A673 (cell line): ENCODE measurements around the gene HOXB3. TPM values are rescaled to one million over a fixed set of nuclear protein-coding genes. Genes with fewer than 3 reads are reported as not detected.

Experiments
- BruUV-seq: library from RNA; stranded (reverse); fragments of 400-500 nt; replicated peaks from 2 replicates; lab custom pipeline; 2021; lab: Mats Ljungman, UMichigan
- CTCF ChIA-PET: fragments of 300-600 bp; sonication (Branson Sonifier 250); formaldehyde crosslinking; loops from one replicate; lab custom pipeline; 2022; ENCODE audit warnings: antibody characterized with exemption; lab: Charles Lee
- POLR2A ChIA-PET: fragments of 300-600 bp; sonication (Branson Sonifier 250); formaldehyde crosslinking; loops from one replicate; lab custom pipeline; 2022; ENCODE audit warnings: antibody characterized with exemption; ENCODE audit not compliant: low non-redundant PET; lab: Charles Lee
- DNase-seq: peaks from one replicate; pipeline ENCODE4 v3.0.0-alpha.2; 2015; ENCODE audit warnings: low spot score
- H3K27ac ChIP-seq: fragments of 200-600 bp; sonication (generic); 2 replicates; pipeline ENCODE4 v1.5.1; 2016; ENCODE audit warnings: mixed run types, low read depth, mild to moderate bottlenecking, mixed read lengths, antibody characterized with exemption, low read length; ENCODE audit not compliant: poor library complexity, severe bottlenecking
- H3K27me3 ChIP-seq: fragments of 200-600 bp; sonication (generic); replicated peaks from 2 replicates; pipeline ENCODE4 v1.6.1; 2017; ENCODE audit warnings: mixed run types, low read depth, mild to moderate bottlenecking, mixed read lengths, antibody characterized with exemption, low read length; ENCODE audit not compliant: insufficient read depth, poor library complexity
- H3K36me3 ChIP-seq: fragments of 200-600 bp; sonication (generic); 2 replicates; pipeline ENCODE4 v1.6.1; 2016; ENCODE audit warnings: mixed run types, mild to moderate bottlenecking, mixed read lengths, antibody characterized with exemption, low read length; ENCODE audit not compliant: insufficient read depth, poor library complexity, severe bottlenecking
- H3K4me1 ChIP-seq: fragments of 200-600 bp; sonication (generic); 2 replicates; pipeline ENCODE4 v1.6.1; 2017; ENCODE audit warnings: mixed run types, mild to moderate bottlenecking, mixed read lengths, antibody characterized with exemption, low read length; ENCODE audit not compliant: insufficient read depth, poor library complexity, severe bottlenecking
- H3K4me3 ChIP-seq: fragments of 200-600 bp; sonication (generic); 2 replicates; pipeline ENCODE4 v1.5.1; 2016; ENCODE audit warnings: low read depth, mixed run types, mild to moderate bottlenecking, mixed read lengths, low read length; ENCODE audit not compliant: poor library complexity, severe bottlenecking
- H3K9me3 ChIP-seq: fragments of 200-600 bp; sonication (generic); 2 replicates; pipeline ENCODE4 v1.6.1; 2016; ENCODE audit warnings: mixed run types, low read depth, mild to moderate bottlenecking, mixed read lengths, antibody characterized with exemption, low read length; ENCODE audit not compliant: poor library complexity, severe bottlenecking
- EZH2 ChIP-seq: fragments of 200-600 bp; sonication (generic); IDR thresholded peaks from 2 replicates; pipeline ENCODE4 v1.6.1; 2017; ENCODE audit warnings: borderline replicate concordance, low read depth, mild to moderate bottlenecking, mixed read lengths, antibody characterized with exemption, low read length; ENCODE audit not compliant: poor library complexity, severe bottlenecking
- intact Hi-C: fragments of 100-400 bp; cut with micrococcal nuclease; formaldehyde crosslinking; loops from one replicate; pipeline ENCODE4 v1.10.0; 2022; ENCODE audit not compliant: unreplicated experiment
- total RNA-seq: library from RNA; stranded (reverse); gene quantifications from 2 replicates; pipeline ENCODE4 v1.2.3, GENCODE V29; 2021
- TF ChIP-seq, protein P1 (sequence below): fragments of 300-800, 200-600 bp; sonication (generic); conservative IDR thresholded peaks from 2 replicates; pipeline ENCODE4 v1.5.1; 2017; ENCODE audit warnings: low read depth, mild to moderate bottlenecking, antibody characterized with exemption, low read length, moderate library complexity, mixed read lengths

Gene HOXB3
- total RNA-seq, 1 experiment from 2014 or later = 40.7 TPM

DNA sequence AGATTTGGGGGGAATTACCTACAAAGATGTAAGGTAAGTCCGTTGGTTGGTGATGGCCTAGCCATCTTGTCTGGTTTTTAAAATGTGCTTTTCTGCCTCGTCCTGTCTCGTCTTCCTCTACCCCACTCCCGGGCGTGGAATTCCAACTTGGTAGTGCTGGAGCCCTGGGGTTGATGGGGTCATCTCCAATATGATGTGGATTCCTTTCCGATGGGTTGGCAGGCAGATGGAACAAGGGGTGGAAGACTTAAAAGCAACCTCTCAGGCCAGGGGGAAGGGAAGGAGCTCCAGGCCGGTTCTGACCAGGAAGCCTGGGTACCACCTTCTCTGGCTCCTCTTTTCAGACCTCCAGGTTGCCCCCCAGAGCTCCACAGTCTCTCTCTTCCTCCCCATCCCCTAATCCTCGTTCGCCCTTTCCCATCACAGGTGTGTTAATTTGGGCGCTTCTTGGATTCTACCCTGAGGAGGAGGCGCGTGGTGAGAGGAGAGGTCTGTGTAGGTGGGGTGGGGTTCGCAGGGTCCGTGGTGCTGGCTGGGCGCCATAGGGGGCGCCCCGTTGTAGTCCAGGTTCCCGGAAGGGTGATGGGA lies 40.0 kb downstream of the HOXB3 start:
- DNase-seq = no peak
- no peak overlapping the region for H3K4me3 ChIP-seq
- no peaks in the 10 kb centered on the region for H3K9me3 ChIP-seq
- peaks cover 28% of the 10 kb centered on the region for H3K36me3 ChIP-seq
- CTCF ChIA-PET = no interaction called here
- H3K4me1 ChIP-seq = peaks cover 62% of the 10 kb centered on the region
- intact Hi-C loops = no loop called here
- no peak overlapping the region for H3K27ac ChIP-seq
- POLR2A ChIA-PET = no interaction called here
- H3K27me3 ChIP-seq = no peaks in the 10 kb centered on the region
- TF ChIP-seq, protein P1, sequence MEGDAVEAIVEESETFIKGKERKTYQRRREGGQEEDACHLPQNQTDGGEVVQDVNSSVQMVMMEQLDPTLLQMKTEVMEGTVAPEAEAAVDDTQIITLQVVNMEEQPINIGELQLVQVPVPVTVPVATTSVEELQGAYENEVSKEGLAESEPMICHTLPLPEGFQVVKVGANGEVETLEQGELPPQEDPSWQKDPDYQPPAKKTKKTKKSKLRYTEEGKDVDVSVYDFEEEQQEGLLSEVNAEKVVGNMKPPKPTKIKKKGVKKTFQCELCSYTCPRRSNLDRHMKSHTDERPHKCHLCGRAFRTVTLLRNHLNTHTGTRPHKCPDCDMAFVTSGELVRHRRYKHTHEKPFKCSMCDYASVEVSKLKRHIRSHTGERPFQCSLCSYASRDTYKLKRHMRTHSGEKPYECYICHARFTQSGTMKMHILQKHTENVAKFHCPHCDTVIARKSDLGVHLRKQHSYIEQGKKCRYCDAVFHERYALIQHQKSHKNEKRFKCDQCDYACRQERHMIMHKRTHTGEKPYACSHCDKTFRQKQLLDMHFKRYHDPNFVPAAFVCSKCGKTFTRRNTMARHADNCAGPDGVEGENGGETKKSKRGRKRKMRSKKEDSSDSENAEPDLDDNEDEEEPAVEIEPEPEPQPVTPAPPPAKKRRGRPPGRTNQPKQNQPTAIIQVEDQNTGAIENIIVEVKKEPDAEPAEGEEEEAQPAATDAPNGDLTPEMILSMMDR = no peak
- no peak for TF ChIP-seq EZH2
- BruUV-seq = no TSS peak

DNA sequence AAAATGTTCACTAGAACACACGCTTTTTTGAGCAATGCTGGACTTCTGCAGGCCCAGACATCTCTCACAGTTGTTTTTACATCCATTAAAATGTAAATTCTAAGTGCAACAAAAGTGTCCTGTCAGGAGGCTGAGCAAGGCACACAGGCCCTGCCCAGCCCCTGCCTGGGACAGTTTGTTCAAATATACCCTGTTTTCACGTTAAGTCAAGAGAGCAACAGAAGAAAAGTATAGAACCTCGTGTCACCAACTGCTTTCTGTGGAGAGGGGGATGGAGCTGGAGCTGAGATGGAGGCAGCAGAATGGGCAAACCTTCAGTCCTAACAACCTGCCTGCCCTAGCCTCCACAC lies 40.8 kb downstream of the HOXB3 start:
- ChIA-PET POLR2A (no interaction called here), CTCF (no interaction called here)
- intact Hi-C loops = no loop called here
- no TSS peak for BruUV-seq
- Histone ChIP-seq H3K4me1 (peaks cover 58% of the 10 kb centered on the region), H3K4me3 (no peak overlapping the region), H3K9me3 (no peaks in the 10 kb centered on the region), H3K27me3 (no peaks in the 10 kb centered on the region), H3K36me3 (peaks cover 28% of the 10 kb centered on the region), H3K27ac (peak overlapping the region; percentile 95)
- DNase-seq = no peak
- TF ChIP-seq, protein P1 = no peak
- no peak for TF ChIP-seq EZH2

DNA sequence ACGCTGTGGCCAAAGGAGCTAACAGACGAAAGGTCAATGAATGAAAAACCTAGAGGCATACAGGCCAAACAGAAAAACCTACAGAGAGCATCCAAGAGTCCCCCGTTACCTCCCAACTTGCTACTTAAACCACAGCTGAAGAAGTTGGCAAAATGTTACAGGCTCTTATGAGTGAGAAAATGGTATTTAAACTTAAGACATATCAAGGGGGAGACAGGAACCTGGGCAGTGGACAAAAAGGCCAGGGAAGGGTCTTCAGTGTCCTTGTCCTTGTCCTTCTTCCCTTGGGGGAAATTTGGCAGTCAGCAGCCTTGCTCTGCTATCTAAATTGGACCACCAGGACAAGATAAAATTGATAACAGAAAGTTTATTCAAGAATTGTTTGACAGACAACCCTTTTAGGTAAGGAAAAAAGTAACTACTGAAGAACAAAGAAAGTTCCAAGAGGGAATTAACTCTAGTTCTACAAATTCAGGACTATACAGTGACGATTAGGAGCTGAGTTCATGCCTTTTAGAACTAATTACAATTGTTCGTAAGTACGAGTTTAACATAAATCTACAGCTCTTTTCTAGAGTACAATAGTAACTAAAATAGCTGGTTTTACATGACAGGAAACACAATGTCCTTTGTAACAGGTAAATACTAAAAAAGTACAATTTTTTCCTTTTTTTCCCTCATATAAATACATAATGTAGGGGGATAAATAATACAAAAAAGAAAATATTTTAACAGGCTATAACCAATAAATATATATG lies 41.3 kb downstream of the HOXB3 start:
- TF ChIP-seq, protein P1 = no peak
- TF ChIP-seq EZH2 = no peak
- Histone ChIP-seq H3K36me3 (peaks cover 28% of the 10 kb centered on the region), H3K4me3 (no peak overlapping the region), H3K27ac (peak overlapping the region; percentile 95), H3K27me3 (no peaks in the 10 kb centered on the region), H3K4me1 (peaks cover 52% of the 10 kb centered on the region), H3K9me3 (no peaks in the 10 kb centered on the region)
- BruUV-seq = no TSS peak
- intact Hi-C loops = no loop called here
- ChIA-PET POLR2A (no interaction called here), CTCF (no interaction called here)
- DNase-seq = no peak
